Subcutaneous preadipocyte (primary cell): ENCODE measurements around the gene SLC28A3. TPM values are rescaled to one million over a fixed set of nuclear protein-coding genes. Genes with fewer than 3 reads are reported as not detected.

Experiments
- total RNA-seq: library from RNA; depleted of rRNA; stranded (reverse); fragments of >200 nt; gene quantifications from 2 replicates; pipeline ENCODE4 v1.2.3, GENCODE V29; 2012

Gene SLC28A3
- under 0.01 TPM in 2 replicates for total RNA-seq

GRCh38 chr9:84340535-84340934, at the start of gene SLC28A3:
Gene SLC28A3, minus strand, starts transcription at chr9:84340758. Its CDS starts 125 bp downstream, at chr9:84340633.

